HG02798 (cell line): ENCODE measurements around the gene ACBD6.

Experiments
- ATAC-seq: cut with Tn5 transposase; IDR thresholded peaks from one replicate; pipeline ENCODE4 v1.9.1; 2021; ENCODE audit warnings: mild to moderate bottlenecking; ENCODE audit not compliant: unreplicated experiment, poor library complexity

Gene ACBD6

DNA sequence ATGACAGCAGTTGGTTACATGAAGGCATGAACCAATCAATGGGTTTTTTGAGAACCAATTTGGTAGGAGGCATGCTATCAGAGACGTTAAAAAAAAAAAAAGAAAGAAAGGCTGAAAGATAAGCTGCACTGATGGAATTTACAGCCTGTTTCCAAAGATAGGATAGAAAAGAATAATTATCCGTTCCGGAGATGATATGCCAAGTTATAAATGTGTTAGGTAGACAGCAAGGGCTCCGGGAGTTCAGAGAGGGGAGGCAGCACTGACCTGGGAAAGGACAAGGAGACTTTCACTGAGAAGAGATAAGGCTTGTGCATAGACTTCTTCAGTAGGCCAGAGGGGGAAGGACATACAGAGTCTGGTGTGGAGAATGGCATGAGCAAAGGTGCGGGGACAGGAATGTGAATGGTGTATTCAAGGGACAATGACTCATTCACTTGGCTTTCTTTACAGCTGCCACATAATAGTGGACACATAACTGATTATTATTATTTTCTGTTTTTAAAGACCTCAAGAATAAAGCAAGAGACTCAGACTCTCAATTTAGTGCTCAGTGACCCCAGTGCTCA, 24.8 kb upstream of the ACBD6 start:
- no peak for ATAC-seq

DNA sequence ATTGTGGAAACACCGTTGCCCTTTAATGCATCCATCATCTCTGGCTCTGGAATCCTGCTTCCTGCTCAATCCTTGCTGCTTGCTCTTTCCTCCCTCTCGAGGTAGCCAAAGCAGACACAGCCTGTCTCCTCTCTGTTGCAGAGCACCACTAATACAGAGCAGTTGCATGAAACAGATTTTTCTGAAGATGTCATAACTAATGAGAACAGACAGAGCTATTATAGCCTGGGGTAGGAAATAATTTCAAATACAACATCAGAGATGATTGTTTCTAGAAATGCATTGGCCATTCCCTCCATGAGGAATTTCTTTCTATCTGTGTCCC, 23.3 kb upstream of the ACBD6 start:
- ATAC-seq, result no peak

DNA sequence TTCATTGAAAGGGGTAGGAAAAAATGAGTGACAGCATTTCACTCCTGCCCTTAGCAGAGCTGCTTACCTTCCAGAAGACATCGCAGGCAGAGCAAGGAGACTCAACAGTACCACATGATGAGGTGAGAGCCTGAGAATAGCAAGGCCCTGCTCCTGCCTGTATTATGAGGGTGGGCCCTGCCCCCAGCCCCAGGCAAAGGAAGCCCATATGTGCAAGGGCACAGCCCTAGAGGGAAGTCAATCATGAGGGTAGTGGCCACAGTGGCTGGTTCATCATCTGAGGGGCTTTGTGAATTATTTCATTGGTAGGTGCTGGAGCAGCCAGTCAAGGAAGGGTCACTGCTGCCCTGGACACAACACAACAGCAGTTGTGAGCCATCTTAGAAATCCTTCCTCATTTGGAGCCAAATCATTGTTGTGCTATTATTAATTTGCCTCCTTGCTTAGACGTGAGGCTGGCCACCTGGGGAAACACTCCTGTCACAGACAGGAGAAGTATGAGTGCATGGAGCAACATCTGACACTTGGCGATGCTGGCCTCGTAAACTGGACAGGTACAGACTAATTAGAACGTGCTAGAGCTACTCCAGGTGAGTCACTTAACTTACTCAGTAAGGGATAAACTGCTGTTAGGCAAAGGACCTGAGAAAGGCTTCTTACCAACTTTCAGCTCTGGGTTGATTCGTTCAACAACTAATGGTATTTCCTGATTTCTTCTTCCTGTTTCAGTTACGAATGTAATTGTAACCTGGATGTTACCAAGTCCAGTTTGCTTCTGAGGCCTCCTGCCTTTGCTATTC, 22.7 kb upstream of the ACBD6 start:
- ATAC-seq, result no peak

DNA sequence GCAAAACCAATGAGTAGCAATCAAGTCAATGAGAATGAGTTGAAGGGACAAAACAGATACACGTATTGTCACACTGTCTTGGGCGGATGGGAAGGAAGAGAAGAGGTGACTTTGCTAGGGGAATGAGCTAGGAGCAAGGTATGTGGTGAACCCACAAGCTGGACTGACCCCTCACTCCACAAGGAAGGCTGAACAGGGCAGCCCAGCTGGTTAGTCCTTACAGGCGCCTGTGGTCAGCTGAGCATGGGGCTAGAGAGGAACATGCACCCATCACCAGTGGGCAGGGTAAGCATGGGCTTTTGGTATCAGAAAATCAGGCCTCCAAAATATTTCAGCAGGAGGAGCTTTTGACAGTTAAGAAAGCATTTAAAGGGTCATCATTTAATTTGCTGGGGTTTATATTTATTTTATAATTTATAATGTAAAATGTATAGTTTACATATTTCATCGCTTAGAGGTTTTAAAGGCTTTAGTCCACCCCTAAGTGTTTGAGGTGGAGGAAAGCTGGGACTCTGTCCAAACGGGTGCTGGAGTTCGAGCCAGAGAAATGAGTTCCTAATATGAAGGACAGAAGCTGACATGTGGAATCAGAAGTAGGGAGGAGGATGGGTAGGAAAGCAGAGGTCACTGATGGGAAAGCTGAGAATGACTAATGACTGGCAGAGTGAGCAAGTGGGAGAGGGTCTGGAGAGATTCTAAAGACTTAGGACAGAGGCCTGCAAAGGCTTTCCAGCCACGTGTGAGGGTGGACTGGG, 22.0 kb upstream of the ACBD6 start:
- no peak for ATAC-seq

DNA sequence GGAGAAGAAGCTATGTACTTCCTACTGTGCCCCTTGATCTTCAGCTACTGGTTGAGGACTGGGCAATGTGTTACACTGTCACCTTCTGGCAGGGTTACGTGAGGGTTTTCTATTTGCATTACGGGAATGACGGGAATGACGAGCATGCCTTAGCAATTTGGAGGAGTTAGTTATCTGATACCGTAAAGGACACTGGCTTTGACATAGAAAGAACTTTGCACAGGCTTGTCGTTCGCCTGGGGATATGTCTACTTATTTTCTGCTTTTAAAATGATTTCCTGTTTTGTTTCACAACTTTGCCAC, 19.8 kb upstream of the ACBD6 start:
- ATAC-seq, result no peak

DNA sequence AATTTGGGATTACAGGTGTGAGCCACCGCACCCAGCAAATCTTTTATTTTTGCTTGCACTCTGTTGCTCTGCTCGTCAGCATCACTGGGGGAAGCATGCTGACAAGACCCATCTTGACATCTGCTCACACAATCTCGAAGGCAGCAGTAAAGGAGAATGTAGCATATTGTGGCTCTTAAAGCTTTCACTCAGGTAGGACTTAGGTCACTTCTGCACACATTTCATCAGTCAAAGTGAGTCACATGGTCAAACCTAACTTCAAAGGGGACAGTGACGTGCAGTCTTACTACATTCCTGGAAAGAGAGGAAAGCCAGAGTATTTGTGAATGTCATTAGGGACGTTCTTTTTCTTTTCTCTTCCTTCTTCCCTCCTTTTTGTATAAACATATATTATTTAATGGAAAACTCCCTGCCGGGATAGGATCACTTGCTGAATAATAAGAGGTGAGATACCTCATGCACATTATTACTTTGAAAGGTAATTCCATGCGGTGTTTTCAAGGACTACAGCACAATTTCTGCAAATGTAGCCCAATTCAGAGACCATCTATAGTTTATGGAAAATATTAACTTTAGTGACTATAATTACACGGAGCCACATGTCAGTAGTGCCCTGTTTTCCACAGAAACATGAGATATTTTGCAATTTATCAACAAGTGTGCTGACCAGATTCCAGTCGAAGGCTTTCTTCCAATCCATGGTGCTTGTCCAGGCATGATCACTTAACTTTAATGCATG, 19.3 kb upstream of the ACBD6 start:
- no peak for ATAC-seq

DNA sequence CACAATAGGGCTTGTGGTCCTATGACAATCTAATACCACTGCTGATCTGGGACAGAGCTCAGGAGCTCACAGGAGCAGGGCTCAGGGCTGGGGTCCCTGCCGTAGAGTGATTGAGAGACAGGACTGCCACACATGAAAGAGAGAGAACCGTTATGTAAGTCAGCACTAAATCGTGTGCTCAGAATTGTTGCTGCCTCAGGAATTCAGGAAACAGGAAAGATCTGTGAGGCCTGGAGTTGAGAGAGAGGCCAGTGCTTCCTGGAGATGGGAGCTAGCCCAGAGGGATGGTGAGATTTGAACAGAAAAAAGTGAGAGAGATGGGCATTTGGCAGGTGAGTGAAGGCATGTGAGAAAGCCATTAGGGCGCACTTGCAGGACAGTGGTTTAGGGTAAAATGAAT, 17.5 kb upstream of the ACBD6 start:
- no peak for ATAC-seq

DNA sequence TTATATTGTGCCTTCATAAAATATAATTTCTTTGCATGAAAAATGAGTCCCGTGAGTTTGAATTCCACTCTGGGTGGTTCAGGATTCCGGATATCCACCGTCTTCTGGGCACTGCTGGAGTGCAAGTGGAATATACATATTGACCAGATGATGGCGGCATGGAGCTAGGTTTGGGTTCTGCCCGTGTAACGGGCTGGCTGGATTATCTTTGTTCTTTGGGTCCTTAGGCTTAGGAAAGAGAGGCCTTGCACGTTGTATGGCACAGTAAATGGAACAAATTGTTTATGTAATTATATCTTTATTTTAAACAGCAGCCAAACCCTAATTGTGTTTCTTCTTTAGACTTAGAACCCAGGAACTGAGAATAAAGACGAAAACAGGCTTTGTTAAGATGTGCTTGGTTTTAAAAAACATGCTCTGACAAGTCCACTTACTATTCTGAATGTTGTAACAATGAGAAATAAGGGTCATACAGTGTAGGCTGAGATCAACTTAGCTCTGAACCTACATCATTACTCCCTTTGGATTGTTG, 13.5 kb upstream of the ACBD6 start:
- ATAC-seq, result peak; percentile 92

DNA sequence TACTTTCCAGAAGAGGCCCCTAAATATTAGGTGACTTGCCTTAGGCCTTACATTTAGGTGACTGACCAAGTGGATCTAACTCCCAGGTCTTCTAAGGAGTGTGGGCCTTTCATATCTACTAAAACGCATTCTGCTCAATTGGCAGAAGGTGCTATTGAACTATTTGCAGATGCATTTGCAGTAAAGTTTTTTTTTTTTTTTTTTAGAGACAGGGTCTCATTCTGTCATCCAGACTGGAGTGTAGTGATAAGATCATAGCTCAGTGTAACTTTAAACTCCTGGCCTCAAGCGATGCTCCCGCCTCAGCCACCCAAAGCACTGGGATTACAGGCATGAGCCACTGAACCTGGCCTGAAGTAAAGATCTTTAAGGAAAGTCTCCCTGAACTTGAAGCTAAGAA, 13.0 kb upstream of the ACBD6 start:
- no peak for ATAC-seq

DNA sequence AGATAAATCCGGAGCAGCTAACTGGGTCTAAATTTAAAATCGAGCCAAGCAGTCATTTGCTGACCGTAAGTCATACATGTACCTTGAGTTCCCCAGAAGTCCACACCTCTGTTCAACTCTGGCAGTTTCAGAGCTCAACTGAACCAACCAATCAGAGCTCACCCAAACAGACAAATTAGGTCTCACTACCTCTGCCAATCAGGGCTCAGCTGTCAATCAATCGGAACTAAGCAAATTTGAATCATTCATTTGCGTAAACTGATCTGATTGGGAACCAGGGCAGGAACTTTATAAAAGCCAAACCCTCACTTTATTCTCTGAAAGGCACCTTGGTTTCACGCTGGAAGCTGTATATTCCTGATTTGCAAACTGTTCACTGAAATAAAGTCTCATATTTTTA, 11.2 kb upstream of the ACBD6 start:
- no peak for ATAC-seq

DNA sequence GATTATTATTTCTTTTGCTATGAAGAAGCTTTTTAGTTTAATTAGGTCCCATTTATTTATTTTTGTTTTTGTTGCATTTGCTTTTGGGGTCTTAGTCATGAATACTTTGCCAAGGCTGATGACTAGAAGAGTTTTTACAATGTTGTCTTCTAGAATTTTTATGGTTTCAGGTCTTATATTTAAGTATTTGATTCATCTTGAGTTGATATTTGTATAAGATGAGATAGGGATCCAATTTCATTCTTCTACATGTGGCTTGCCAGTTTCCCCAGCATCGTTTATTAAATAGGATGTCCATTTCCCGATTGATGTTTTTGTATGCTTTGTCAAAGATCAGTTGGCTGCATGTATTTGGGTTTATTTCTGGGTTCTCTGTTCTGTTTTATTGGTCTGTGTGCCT, 8.5 kb upstream of the ACBD6 start:
- no peak for ATAC-seq

DNA sequence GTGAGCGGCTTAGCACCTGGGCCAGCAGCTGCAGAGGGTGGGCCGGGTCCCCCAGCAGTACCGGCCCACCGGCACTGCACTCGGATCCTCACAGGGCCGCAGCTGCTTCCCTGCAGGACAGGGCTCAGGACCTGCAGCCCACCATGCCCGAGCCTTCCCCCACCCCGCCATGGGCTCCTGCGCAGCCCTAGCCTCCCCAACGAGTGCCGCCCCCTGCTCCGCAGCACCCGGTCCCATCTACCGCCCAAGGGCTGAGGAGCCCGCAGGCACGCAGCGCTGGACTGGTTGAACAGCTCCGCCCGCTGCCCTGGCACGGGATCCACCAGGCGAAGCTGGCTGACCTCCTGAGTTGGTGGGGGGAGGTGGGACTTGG, 6.3 kb upstream of the ACBD6 start:
- ATAC-seq, result no peak

DNA sequence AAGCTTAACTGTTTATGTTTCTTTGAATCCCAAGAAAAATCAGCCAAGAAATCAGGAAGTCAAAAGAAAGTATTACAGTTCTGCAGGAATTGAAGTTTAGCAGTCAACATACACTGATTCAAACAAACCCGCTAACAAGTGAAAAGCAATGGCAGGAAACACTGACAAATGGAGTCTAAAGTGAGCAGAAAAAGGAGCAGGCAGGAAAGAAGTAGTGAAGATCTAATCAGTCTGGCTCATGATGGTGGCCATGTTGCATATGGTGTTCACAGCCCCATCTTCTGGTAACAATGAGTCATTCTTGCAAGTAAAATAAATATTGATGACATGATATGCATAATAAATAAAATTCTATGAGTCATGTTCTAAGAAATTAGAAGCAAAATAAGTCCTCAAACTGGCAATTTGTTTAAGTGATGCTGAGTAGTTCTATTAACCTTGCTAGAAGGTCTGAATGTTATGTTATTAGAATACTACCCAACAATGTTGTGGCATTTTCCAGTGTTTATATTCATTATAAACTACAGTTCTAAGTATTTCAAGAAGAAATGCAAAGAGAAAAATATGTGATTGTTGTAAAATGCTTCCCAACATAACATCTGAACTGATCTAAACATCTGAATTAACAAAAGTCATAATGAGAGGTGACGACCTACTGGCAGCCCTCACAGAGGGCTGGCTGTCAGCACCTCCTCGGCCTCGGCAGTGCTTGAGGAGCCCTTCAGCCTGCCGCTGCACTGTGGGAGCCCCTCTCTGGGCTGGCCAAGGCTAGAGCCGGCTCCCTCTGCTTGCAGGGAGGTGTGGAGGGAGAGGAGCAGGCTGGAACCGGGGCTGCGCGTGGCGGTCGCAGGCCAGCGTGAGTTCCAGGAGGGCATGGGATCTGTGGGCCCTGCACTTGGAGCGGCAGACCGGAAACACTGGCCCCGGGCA, 5.7 kb upstream of the ACBD6 start:
- no peak for ATAC-seq

DNA sequence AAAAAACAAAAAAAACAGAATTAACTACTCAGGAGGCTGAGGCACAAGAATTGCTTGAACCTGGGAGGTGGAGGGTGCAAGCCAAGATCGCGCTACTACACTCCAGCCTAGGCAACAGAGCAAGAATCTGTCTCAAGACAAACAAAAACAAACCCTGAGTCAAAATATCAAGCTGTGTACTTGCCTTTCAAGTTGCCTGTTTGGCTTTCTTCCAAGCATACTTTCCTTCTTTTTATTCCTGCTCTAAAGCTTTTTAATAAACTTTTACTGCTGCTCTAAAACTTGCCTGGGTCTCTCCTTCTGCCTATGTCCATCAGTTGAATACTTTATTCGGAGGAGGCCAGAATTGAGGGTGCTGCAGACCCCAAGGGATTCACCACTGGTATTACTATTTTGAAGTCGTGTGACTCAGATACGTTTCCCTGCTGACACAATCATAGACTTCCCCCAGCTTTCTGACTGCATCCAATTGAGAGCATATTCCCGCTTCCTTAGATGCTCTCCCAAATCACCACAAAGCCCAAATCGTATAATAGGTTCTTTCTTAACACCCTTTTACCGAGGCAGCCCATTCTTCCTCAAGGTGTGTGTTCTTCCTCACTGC, 3.5 kb upstream of the ACBD6 start:
- no peak for ATAC-seq

DNA sequence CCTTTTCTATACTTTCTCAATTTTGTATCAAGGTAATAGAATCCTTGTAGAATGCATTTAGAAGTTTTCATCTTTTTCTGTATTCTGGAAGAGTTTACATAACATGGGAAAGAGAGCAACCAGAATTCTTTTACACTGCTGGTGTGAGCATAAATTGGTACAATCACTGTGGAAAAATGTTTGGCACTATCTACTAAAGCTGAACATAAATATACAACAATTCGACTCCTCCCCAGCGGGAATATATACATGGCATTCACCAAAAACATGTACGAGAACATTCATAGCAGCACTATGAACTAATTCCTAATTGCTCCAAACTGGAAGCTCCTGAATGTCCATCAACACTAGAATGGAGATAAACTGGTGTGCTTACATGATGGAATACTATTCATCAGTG, 1.8 kb upstream of the ACBD6 start:
- ATAC-seq, result no peak

DNA sequence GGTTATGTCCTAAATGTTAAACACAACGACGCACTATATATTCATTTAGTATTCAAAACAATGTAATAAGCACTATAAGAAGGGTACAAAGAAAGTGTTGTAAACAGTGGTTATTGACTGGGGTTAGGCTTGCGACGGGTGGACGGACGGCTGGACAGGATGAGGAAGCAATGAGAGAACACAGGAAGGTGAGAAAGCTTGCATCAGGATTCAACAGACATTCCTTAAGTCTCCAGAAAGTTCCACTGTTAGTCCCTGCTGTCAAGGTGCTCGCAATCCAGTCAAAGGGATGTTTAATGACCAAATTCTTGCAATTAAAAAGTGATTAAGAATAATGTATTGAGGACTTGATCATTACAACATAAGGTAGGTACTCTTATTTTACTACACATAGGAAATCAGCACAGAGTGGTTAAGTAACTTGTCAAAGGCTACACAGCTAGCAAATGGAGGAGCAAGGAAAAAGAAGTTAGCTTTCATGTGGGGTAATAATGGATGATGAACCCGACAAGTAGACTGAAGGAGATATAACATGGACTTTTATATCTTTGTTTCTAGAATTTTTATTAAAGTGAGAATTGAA, 994 bp upstream of the ACBD6 start:
- ATAC-seq, result peak; percentile 1

DNA sequence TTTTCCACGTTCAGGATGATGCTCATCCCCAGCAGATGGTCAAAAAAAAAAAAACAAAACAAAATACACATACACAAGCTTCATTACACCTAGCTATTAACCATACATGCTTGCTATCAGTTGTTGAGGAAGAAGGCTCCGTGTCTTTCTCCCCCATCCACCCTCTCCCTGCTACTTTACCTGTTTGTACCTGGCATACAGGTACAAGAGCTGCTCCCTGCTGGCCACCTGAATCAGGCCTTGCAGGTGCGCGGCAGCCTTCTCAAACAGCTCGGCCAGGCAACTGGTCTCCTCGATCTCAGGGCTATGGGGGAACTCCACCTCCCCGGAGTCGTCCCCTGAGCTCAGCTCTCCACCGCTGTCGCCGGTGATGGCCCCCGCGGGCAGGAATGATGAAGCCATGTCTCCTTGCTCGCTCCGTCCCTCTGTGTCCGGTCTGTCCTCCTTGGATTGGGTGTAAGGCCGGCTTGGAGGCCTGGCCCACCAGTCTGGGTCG, 464 bp downstream of the ACBD6 start:
- ATAC-seq, result peak; percentile 27

DNA sequence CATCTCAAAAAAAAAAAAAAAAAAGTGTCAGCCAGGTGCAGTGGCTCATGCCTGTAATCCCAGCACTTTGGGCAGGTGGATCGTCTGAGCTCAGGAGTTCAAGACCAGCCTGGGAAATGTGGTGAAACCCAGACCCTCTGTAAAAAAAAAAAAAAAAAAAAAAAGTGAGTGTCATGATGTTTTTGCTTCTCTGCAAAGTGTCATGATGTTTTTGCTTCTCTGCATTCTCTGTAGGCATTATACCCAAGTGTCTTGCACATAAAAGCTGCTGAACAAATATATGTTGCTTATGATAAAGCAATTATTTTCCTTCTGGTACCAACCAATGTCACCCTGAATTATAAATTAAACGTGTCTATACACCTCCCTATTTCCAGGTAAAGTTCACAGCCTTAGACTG, 1.7 kb downstream of the ACBD6 start:
- ATAC-seq, result no peak

DNA sequence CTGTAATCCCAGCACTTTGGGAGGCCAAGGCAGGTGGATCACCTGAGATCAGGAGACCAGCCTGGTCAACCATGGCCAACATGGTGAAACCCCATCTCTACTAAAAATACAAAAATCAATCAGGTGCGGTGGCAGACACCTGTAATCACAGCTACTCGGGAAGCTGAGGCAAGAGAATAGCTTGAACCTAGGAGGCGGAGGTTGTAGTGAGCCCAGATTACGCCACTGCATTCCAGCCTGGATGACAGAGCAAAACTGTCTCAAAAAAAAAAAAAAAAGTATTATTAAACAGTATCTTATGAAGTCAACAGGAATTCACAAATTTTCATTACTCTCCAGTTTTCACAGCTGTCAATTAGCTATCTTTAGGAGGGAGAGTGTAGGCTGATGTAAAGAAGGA, 3.8 kb downstream of the ACBD6 start:
- no peak for ATAC-seq
